BE2C (cell line): ENCODE measurements around the gene MSLN.
A peak's percentile ranks its signal among the peaks of the same experiment; 100 is the strongest.

Experiments used
- DNase-seq: peaks from one replicate; pipeline ENCODE4 v3.0.0-alpha.2; 2020
- H3K27me3 ChIP-seq: fragments of 250-450 bp; sonication (Bioruptor Pico); 2 replicates; pipeline ENCODE4 v1.5.1; 2020; ENCODE audit warnings: mild to moderate bottlenecking
- H3K36me3 ChIP-seq: fragments of 250-450 bp; sonication (Bioruptor Pico); 2 replicates; pipeline ENCODE4 v1.5.1; 2020; ENCODE audit warnings: mild to moderate bottlenecking
- H3K4me1 ChIP-seq: fragments of 250-450 bp; sonication (Bioruptor Pico); 2 replicates; pipeline ENCODE4 v1.5.1; 2020
- H3K4me3 ChIP-seq: 2 replicates; pipeline ENCODE4 v1.5.1; 2011; ENCODE audit warnings: low read depth, low read length
- H3K9me3 ChIP-seq: fragments of 250-450 bp; sonication (Bioruptor Pico); 2 replicates; pipeline ENCODE4 v1.5.1; 2020
- CTCF ChIP-seq: IDR thresholded peaks from 2 replicates; pipeline ENCODE4 v1.5.1; 2012; ENCODE audit warnings: mild to moderate bottlenecking, low read depth, low read length

Gene MSLN

DNA sequence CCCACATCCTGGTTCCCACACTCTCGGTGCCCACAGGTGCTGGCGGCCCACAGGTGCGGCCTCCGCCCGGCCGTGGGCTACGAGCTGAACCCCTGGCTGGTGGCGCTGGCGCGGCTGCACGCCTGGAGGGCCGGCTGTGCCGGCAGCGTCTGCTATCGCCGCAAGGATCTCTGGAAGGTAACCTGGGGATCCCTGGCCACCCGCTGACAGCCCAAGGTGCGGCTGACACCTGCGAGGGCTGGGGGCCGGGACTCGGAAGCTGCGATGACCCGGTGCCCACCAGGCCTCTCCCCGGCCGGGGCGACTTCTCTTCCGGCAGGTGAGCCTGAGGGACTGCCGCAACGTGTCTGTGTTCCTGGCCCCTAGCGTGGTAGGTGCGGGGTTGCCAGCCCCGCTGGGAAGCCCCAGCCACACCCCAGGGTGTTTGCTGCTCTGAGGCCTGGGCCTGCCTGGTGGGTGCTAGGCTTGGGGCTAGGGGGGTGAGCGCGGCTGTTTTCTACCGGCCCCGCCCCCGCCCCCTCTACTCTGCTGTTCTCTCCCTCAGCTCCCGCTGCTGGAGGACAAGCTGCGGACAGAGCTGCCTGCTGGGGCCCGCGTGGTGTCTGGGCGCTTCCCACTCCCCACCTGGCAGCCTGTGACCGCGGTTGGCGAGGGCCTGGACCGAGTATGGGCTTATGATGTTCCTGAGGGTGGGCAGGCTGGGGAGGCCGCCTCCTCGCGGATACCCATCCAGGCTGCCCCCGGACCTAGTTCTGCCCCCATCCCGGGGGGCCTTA is 38.6 kb upstream of the MSLN start:
- DNase-seq: no peak
- no peak for TF ChIP-seq CTCF
- Histone ChIP-seq H3K4me3 (peak overlapping the region; percentile 79), H3K36me3 (peaks cover 19% of the 10 kb centered on the region; the same call in 1 of the 2 replicates), H3K27me3 (no peaks in the 10 kb centered on the region), H3K9me3 (no peaks in the 10 kb centered on the region), H3K4me1 (peaks cover 18% of the 10 kb centered on the region)

GRCh38 chr16:722835-723633 is 37.5 kb upstream of the MSLN start:
- Histone ChIP-seq H3K36me3 (peaks cover 18% of the 10 kb centered on the region; the same call in 1 of the 2 replicates), H3K4me1 (peaks cover 17% of the 10 kb centered on the region), H3K9me3 (no peaks in the 10 kb centered on the region), H3K4me3 (no peak overlapping the region), H3K27me3 (no peaks in the 10 kb centered on the region)
- no peak for TF ChIP-seq CTCF
- no peak for DNase-seq

DNA sequence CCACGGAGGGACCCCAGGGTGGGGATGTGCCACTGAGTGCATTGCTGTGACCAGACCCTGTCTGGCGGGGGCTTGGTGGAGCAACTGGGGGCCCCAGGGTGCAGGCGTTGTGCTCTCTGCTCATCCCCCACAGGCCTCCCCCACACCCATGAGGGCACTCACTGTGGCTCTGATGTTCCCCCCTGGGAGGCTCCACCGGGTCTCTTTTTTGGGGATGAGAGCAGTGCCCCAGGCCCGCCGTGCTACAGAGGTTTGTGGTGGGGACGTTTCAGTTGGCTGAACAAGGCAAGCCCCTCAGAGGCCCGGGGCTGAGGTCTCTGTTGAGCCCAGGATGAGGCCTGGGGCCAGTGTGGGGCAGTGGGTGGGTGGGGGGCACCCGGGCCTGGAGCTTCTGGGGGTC is 36.8 kb upstream of the MSLN start:
- no peak for DNase-seq
- H3K9me3 ChIP-seq: no peaks in the 10 kb centered on the region
- H3K4me1 ChIP-seq: peaks cover 17% of the 10 kb centered on the region
- no peak overlapping the region for H3K4me3 ChIP-seq
- TF ChIP-seq CTCF: no peak
- H3K27me3 ChIP-seq: no peaks in the 10 kb centered on the region
- H3K36me3 ChIP-seq: peaks cover 18% of the 10 kb centered on the region; the same call in 1 of the 2 replicates

GRCh38 chr16:724188-725040 is 36.1 kb upstream of the MSLN start:
- H3K9me3 ChIP-seq: no peaks in the 10 kb centered on the region
- H3K27me3 ChIP-seq: no peaks in the 10 kb centered on the region
- H3K36me3 ChIP-seq: peaks cover 22% of the 10 kb centered on the region
- H3K4me1 ChIP-seq: peaks cover 12% of the 10 kb centered on the region
- TF ChIP-seq CTCF: no peak
- DNase-seq: no peak
- H3K4me3 ChIP-seq: no peak overlapping the region

- Histone ChIP-seq H3K9me3 (no peaks in the 10 kb centered on the region), H3K36me3 (peaks cover 28% of the 10 kb centered on the region), H3K4me1 (peaks cover 12% of the 10 kb centered on the region), H3K4me3 (no peak overlapping the region), H3K27me3 (no peaks in the 10 kb centered on the region)
- no peak for DNase-seq
- no peak for TF ChIP-seq CTCF
Measured at GRCh38 chr16:725041-725376, 35.5 kb upstream of the MSLN start.
